GM19397 (cell line): Measurements from ENCODE around the gene PI4K2A.
"Not testable (repeated sequence)": the region's sequence is repeated elsewhere in the genome, so short reads cannot be mapped to it uniquely, and the experiment has no call there.

ENCODE experiments used
- ATAC-seq: cut with Tn5 transposase; IDR thresholded peaks from one replicate; pipeline ENCODE4 v1.9.1; 2021; ENCODE audit warnings: mild to moderate bottlenecking, moderate library complexity; ENCODE audit not compliant: unreplicated experiment

PI4K2A gene

GRCh38 chr10:97673736-97674525 is 33.5 kb downstream of the PI4K2A start:
- no peak for ATAC-seq

- no peak for ATAC-seq
These were observed 34.8 kb downstream of the PI4K2A start for GRCh38 chr10:97675222-97675621.

- ATAC-seq: no peak
These were observed 36.5 kb downstream of the PI4K2A start for GRCh38 chr10:97676770-97677581.

GRCh38 chr10:97679594-97679993 is 39.1 kb downstream of the PI4K2A start:
- ATAC-seq: no peak

- ATAC-seq: no peak
These were observed 41.6 kb downstream of the PI4K2A start for GRCh38 chr10:97682042-97682441.

GRCh38 chr10:97683556-97684367 is 43.3 kb downstream of the PI4K2A start:
- ATAC-seq: no peak

GRCh38 chr10:97684368-97684713 is 43.9 kb downstream of the PI4K2A start:
- ATAC-seq: not testable (repeated sequence)

- no peak for ATAC-seq
These were observed 44.5 kb downstream of the PI4K2A start for GRCh38 chr10:97684866-97685394.

GRCh38 chr10:97685395-97685958 is 45.0 kb downstream of the PI4K2A start:
- ATAC-seq: no peak

- no peak for ATAC-seq
These were observed 46.0 kb downstream of the PI4K2A start for GRCh38 chr10:97686301-97686961.

GRCh38 chr10:97686962-97687784 is 46.7 kb downstream of the PI4K2A start, which contains the start of gene AVPI1:
Gene AVPI1 (minus strand): TSS chr10:97687241. CDS start chr10:97679905, 7,336 bp downstream.
- peak; percentile 91 for ATAC-seq

GRCh38 chr10:97687785-97688781 is 47.6 kb downstream of the PI4K2A start:
- ATAC-seq: no peak

- ATAC-seq: no peak
These were observed 49.1 kb downstream of the PI4K2A start for GRCh38 chr10:97689559-97690020.

GRCh38 chr10:97690133-97690532 is 49.7 kb downstream of the PI4K2A start:
- ATAC-seq: no peak

GRCh38 chr10:97698072-97698655 is 57.7 kb downstream of the PI4K2A start:
- not testable (repeated sequence) for ATAC-seq

GRCh38 chr10:97701438-97702069 is 61.1 kb downstream of the PI4K2A start:
- ATAC-seq: no peak
